ENCODE data around the gene SH2B2.

SH2B2 gene

GRCh38 chr7:102268635-102269034 is 18.0 kb upstream of the SH2B2 start:
- no peak for DNase-seq

GRCh38 chr7:102270178-102270887 is 16.3 kb upstream of the SH2B2 start:
- DNase-seq: no peak

- no peak for DNase-seq
Measured at GRCh38 chr7:102271158-102271798, 15.4 kb upstream of the SH2B2 start.

GRCh38 chr7:102272075-102272916 is 14.4 kb upstream of the SH2B2 start:
- peak; percentile 57 for DNase-seq

- no peak for DNase-seq
Measured at GRCh38 chr7:102272917-102273748, 13.5 kb upstream of the SH2B2 start.

- no peak for DNase-seq
Measured at GRCh38 chr7:102273749-102274712, 12.6 kb upstream of the SH2B2 start.

- DNase-seq: no peak
Measured at GRCh38 chr7:102275123-102275703, 11.5 kb upstream of the SH2B2 start.

- DNase-seq: no peak
Measured at GRCh38 chr7:102277901-102278300, 8.8 kb upstream of the SH2B2 start.

- DNase-seq: peak; percentile 48
Measured at GRCh38 chr7:102279537-102280400, 6.9 kb upstream of the SH2B2 start.

- no peak for DNase-seq
Measured at GRCh38 chr7:102280521-102280920, 6.1 kb upstream of the SH2B2 start.

GRCh38 chr7:102281785-102282184 is 4.9 kb upstream of the SH2B2 start:
- DNase-seq: no peak

- DNase-seq: no peak
Measured at GRCh38 chr7:102282465-102283362, 4.0 kb upstream of the SH2B2 start.

GRCh38 chr7:102283477-102284189 is 3.0 kb upstream of the SH2B2 start:
- no peak for DNase-seq

- DNase-seq: no peak
Measured at GRCh38 chr7:102284399-102284798, 2.3 kb upstream of the SH2B2 start.

GRCh38 chr7:102284891-102285539 is 1.7 kb upstream of the SH2B2 start:
- DNase-seq: no peak

- no peak for DNase-seq
Measured at GRCh38 chr7:102285540-102286236, 980 bp upstream of the SH2B2 start.

Measured in CD4-positive, alpha-beta T cell treated with Interleukin-4 for 4 hours (primary cell).